ENCODE measurements around the gene MALT1.

- no peak for TF ChIP-seq CTCF (IDR thresholded peaks at IDR 0.05)
- TF ChIP-seq ZFX (IDR thresholded peaks at IDR 0.05; ENCODE audit: borderline replicate concordance), result no peak
Measured at GRCh38 chr18:58761970-58762780, 90.9 kb downstream of the MALT1 start.
